Hippocampal formation (tissue), 2 donors: Measurements from ENCODE around the gene GULP1.

Experiments
- DNase-seq, 2 donors: peaks; one replicate each; lab custom pipeline; 2025; lab: John Stamatoyannopoulos, UW

GULP1 gene

GRCh38 chr2:188322569-188323551 lies 31.2 kb downstream of the GULP1 start:
- no peak for DNase-seq

GRCh38 chr2:188324067-188324466 lies 32.4 kb downstream of the GULP1 start:
- DNase-seq: no peak

GRCh38 chr2:188326290-188326668 lies 34.6 kb downstream of the GULP1 start:
- no peak for DNase-seq

GRCh38 chr2:188326669-188327301 lies 35.1 kb downstream of the GULP1 start:
- no peak for DNase-seq

- no peak for DNase-seq
Observed at GRCh38 chr2:188327518-188328213, 36.0 kb downstream of the GULP1 start.

- no peak for DNase-seq
Observed at GRCh38 chr2:188328419-188328818, 36.7 kb downstream of the GULP1 start.

GRCh38 chr2:188330316-188331053 lies 38.8 kb downstream of the GULP1 start:
- DNase-seq: no peak

- no peak for DNase-seq
Observed at GRCh38 chr2:188332619-188333018, 40.9 kb downstream of the GULP1 start.

GRCh38 chr2:188333751-188334524 lies 42.3 kb downstream of the GULP1 start:
- peak in 1 of 2 donors; percentile 32 for DNase-seq

GRCh38 chr2:188338463-188338862 lies 46.8 kb downstream of the GULP1 start:
- DNase-seq: no peak

GRCh38 chr2:188340257-188340656 lies 48.6 kb downstream of the GULP1 start:
- DNase-seq: no peak

GRCh38 chr2:188345020-188345419 lies 53.3 kb downstream of the GULP1 start:
- no peak for DNase-seq

GRCh38 chr2:188345426-188345825 lies 53.8 kb downstream of the GULP1 start:
- DNase-seq: no peak

GRCh38 chr2:188345831-188346458 lies 54.3 kb downstream of the GULP1 start:
- DNase-seq: no peak

GRCh38 chr2:188349019-188349418 lies 57.3 kb downstream of the GULP1 start:
- DNase-seq: no peak

- DNase-seq: no peak
Observed at GRCh38 chr2:188353282-188353681, 61.6 kb downstream of the GULP1 start.

- DNase-seq: no peak
Observed at GRCh38 chr2:188360485-188361263, 69.0 kb downstream of the GULP1 start.

GRCh38 chr2:188364033-188364630 lies 72.5 kb downstream of the GULP1 start:
- DNase-seq: no peak

GRCh38 chr2:188365058-188365641 lies 73.5 kb downstream of the GULP1 start:
- no peak for DNase-seq
